Activated CD8-positive, alpha-beta T cell treated with anti-CD3 and anti-CD28 coated beads, Interleukin-2, amount 10 ng/mL, durations not matched to agents 7 days and 5 days (primary cell): ENCODE measurements around the gene CARMIL1. TPM values are rescaled to one million over a fixed set of nuclear protein-coding genes. Genes with fewer than 3 reads are reported as not detected.

Experiments
- ATAC-seq: fragments of 150-1000 bp; cut with Tn5 transposase; one replicate; pipeline ENCODE4 v1.10.0; 2021; ENCODE audit warnings: moderate library complexity
- CTCF ChIA-PET: fragments of 350-600 bp; sonication (Branson Sonifier 250); formaldehyde crosslinking; loops from one replicate; lab custom pipeline; 2021; ENCODE audit warnings: antibody characterized with exemption; lab: Charles Lee
- POLR2A ChIA-PET: fragments of 350-600 bp; sonication (Branson Sonifier 250); formaldehyde crosslinking; loops from one replicate; lab custom pipeline; 2021; ENCODE audit warnings: antibody characterized with exemption; lab: Charles Lee
- DNase-seq: peaks from one replicate; pipeline ENCODE4 v3.0.0-alpha.2; 2020
- H3K27ac Mint-ChIP-seq: one replicate; pipeline ENCODE4 v1.8.0; 2021; ENCODE audit warnings: mild to moderate bottlenecking, mixed read lengths
- H3K27me3 Mint-ChIP-seq: one replicate; pipeline ENCODE4 v1.8.0; 2021; ENCODE audit warnings: low read depth, mixed read lengths
- H3K36me3 Mint-ChIP-seq: one replicate; pipeline ENCODE4 v1.8.0; 2021; ENCODE audit warnings: low read depth, mixed read lengths
- H3K4me1 Mint-ChIP-seq: one replicate; pipeline ENCODE4 v1.8.0; 2021; ENCODE audit warnings: low read depth, mixed read lengths
- H3K4me3 Mint-ChIP-seq: one replicate; pipeline ENCODE4 v1.8.0; 2021; ENCODE audit warnings: mild to moderate bottlenecking, mixed read lengths
- H3K9me3 Mint-ChIP-seq: one replicate; pipeline ENCODE4 v1.8.0; 2022; ENCODE audit warnings: mixed read lengths; ENCODE audit not compliant: insufficient read depth
- total RNA-seq, 2 experiments: library from RNA; stranded (reverse); gene quantifications; one replicate each; pipeline ENCODE4 v1.2.3, GENCODE V29; 2021

The CARMIL1 gene
- total RNA-seq, 2 experiments from 2014 or later: 4.6 to 4.8 TPM

- CTCF ChIA-PET: interaction anchor here (0.8 to 6.1 kb wide), 7 partner anchors 12 to 328 kb away, joined by 3 to 44 read pairs (median 7); partner anchors contain the start of gene CARMIL1
- no peak for DNase-seq
- POLR2A ChIA-PET: no interaction called here
- ATAC-seq: no peak
- Mint-ChIP-seq H3K4me3 (no peak overlapping the region), H3K27ac (no peak overlapping the region), H3K4me1 (peaks cover 6% of the 10 kb centered on the region), H3K27me3 (peaks cover 9% of the 10 kb centered on the region), H3K9me3 (no peaks in the 10 kb centered on the region), H3K36me3 (no peaks in the 10 kb centered on the region)
Observed at GRCh38 chr6:25250878-25251277, 28.3 kb upstream of the CARMIL1 start.

GRCh38 chr6:25251426-25251825, 27.7 kb upstream of the CARMIL1 start:
- Mint-ChIP-seq H3K4me3 (no peak overlapping the region), H3K9me3 (no peaks in the 10 kb centered on the region), H3K27me3 (peaks cover 9% of the 10 kb centered on the region), H3K36me3 (no peaks in the 10 kb centered on the region), H3K27ac (no peak overlapping the region), H3K4me1 (peaks cover 6% of the 10 kb centered on the region)
- CTCF ChIA-PET: interaction anchor here (0.8 to 6.1 kb wide), 7 partner anchors 12 to 328 kb away, joined by 3 to 44 read pairs (median 7); partner anchors contain the start of gene CARMIL1
- POLR2A ChIA-PET: no interaction called here
- ATAC-seq (no peak), DNase-seq (no peak)

GRCh38 chr6:25253351-25253750, 25.8 kb upstream of the CARMIL1 start:
- H3K4me3 Mint-ChIP-seq: no peak overlapping the region
- no peaks in the 10 kb centered on the region for H3K9me3 Mint-ChIP-seq
- peaks cover 9% of the 10 kb centered on the region for H3K27me3 Mint-ChIP-seq
- peaks cover 6% of the 10 kb centered on the region for H3K4me1 Mint-ChIP-seq
- ATAC-seq (no peak), DNase-seq (no peak)
- H3K27ac Mint-ChIP-seq: no peak overlapping the region
- H3K36me3 Mint-ChIP-seq: no peaks in the 10 kb centered on the region
- ChIA-PET CTCF (interaction anchor here (1.0 to 6.1 kb wide), 4 partner anchors 11 to 237 kb away, joined by 3 to 44 read pairs (median 4); no protein-coding TSS in a partner anchor), POLR2A (no interaction called here)

- H3K27me3 Mint-ChIP-seq: peaks cover 9% of the 10 kb centered on the region
Observed at GRCh38 chr6:25254671-25255070, 24.5 kb upstream of the CARMIL1 start.

GRCh38 chr6:25257686-25258348, 21.4 kb upstream of the CARMIL1 start:
- ChIA-PET POLR2A (interaction anchor here (0.6 kb wide), 1 partner anchor 15 kb away, joined by 3 read pairs; no protein-coding TSS in a partner anchor), CTCF (interaction anchor here (0.7 to 3.1 kb wide), 8 partner anchors 8 to 342 kb away, joined by 3 to 22 read pairs (median 4); partner anchors contain the start of gene CARMIL1)
- H3K27me3 Mint-ChIP-seq: no peaks in the 10 kb centered on the region
- no peak overlapping the region for H3K4me3 Mint-ChIP-seq
- no peaks in the 10 kb centered on the region for H3K4me1 Mint-ChIP-seq
- DNase-seq (no peak), ATAC-seq (no peak)
- no peak overlapping the region for H3K27ac Mint-ChIP-seq
- H3K9me3 Mint-ChIP-seq: no peaks in the 10 kb centered on the region
- H3K36me3 Mint-ChIP-seq: no peaks in the 10 kb centered on the region

More at GRCh38 chr6:25254671-25255070, 24.5 kb upstream of the CARMIL1 start:
- no peak overlapping the region for H3K4me3 Mint-ChIP-seq
- no peak for ATAC-seq
- ChIA-PET POLR2A (no interaction called here), CTCF (interaction anchor here (0.6 to 6.1 kb wide), 4 partner anchors 11 to 654 kb away, joined by 3 to 44 read pairs (median 4); no protein-coding TSS in a partner anchor)
- no peaks in the 10 kb centered on the region for H3K36me3 Mint-ChIP-seq
- no peaks in the 10 kb centered on the region for H3K9me3 Mint-ChIP-seq
- peaks cover 6% of the 10 kb centered on the region for H3K4me1 Mint-ChIP-seq
- no peak overlapping the region for H3K27ac Mint-ChIP-seq
- no peak for DNase-seq

- H3K9me3 Mint-ChIP-seq: no peaks in the 10 kb centered on the region
- ChIA-PET CTCF (interaction anchor here (1.1 kb wide), 1 partner anchor 319 kb away, joined by 4 read pairs; no protein-coding TSS in a partner anchor), POLR2A (no interaction called here)
- no peaks in the 10 kb centered on the region for H3K27me3 Mint-ChIP-seq
- H3K27ac Mint-ChIP-seq: no peak overlapping the region
- no peak for ATAC-seq
- no peak for DNase-seq
- H3K4me1 Mint-ChIP-seq: no peaks in the 10 kb centered on the region
- no peaks in the 10 kb centered on the region for H3K36me3 Mint-ChIP-seq
- no peak overlapping the region for H3K4me3 Mint-ChIP-seq
Observed at GRCh38 chr6:25259756-25260155, 19.4 kb upstream of the CARMIL1 start.

GRCh38 chr6:25263657-25264056, 15.5 kb upstream of the CARMIL1 start:
- H3K4me1 Mint-ChIP-seq: no peaks in the 10 kb centered on the region
- ChIA-PET CTCF (interaction anchor here (1.0 to 3.7 kb wide), 7 partner anchors 15 to 339 kb away, joined by 3 to 24 read pairs (median 4); partner anchors contain the start of gene CARMIL1), POLR2A (interaction anchor here (0.7 kb wide), 1 partner anchor 754 kb away, joined by 3 read pairs; no protein-coding TSS in a partner anchor)
- no peak for DNase-seq
- no peaks in the 10 kb centered on the region for H3K9me3 Mint-ChIP-seq
- ATAC-seq: no peak
- H3K27me3 Mint-ChIP-seq: peaks cover 6% of the 10 kb centered on the region
- no peaks in the 10 kb centered on the region for H3K36me3 Mint-ChIP-seq
- H3K27ac Mint-ChIP-seq: no peak overlapping the region
- no peak overlapping the region for H3K4me3 Mint-ChIP-seq

- Mint-ChIP-seq H3K4me3 (no peak overlapping the region), H3K4me1 (no peaks in the 10 kb centered on the region), H3K36me3 (no peaks in the 10 kb centered on the region), H3K27ac (no peak overlapping the region), H3K9me3 (no peaks in the 10 kb centered on the region), H3K27me3 (peaks cover 15% of the 10 kb centered on the region)
- ATAC-seq (no peak), DNase-seq (no peak)
- CTCF ChIA-PET: interaction anchor here (0.7 to 3.7 kb wide), 39 partner anchors 10 to 678 kb away, joined by 3 to 116 read pairs (median 7); partner anchors contain the start of gene CARMIL1
- POLR2A ChIA-PET: interaction anchor here (0.5 to 1.5 kb wide), 2 partner anchors 104 to 223 kb away, joined by 3 to 5 read pairs; no protein-coding TSS in a partner anchor
Observed at GRCh38 chr6:25266456-25267100, 12.6 kb upstream of the CARMIL1 start.

- H3K4me1 Mint-ChIP-seq: no peaks in the 10 kb centered on the region
- ChIA-PET POLR2A (no interaction called here), CTCF (no interaction called here)
- DNase-seq (no peak), ATAC-seq (no peak)
- H3K27me3 Mint-ChIP-seq: peaks cover 22% of the 10 kb centered on the region
- H3K9me3 Mint-ChIP-seq: no peaks in the 10 kb centered on the region
- H3K36me3 Mint-ChIP-seq: no peaks in the 10 kb centered on the region
- H3K27ac Mint-ChIP-seq: no peak overlapping the region
- H3K4me3 Mint-ChIP-seq: no peak overlapping the region
Observed at GRCh38 chr6:25267662-25268061, 11.5 kb upstream of the CARMIL1 start.

GRCh38 chr6:25270559-25270958, 8.6 kb upstream of the CARMIL1 start:
- Mint-ChIP-seq H3K9me3 (no peaks in the 10 kb centered on the region), H3K4me1 (no peaks in the 10 kb centered on the region), H3K27me3 (peaks cover 21% of the 10 kb centered on the region), H3K36me3 (no peaks in the 10 kb centered on the region), H3K27ac (no peak overlapping the region), H3K4me3 (no peak overlapping the region)
- no peak for ATAC-seq
- no peak for DNase-seq
- ChIA-PET CTCF (interaction anchor here (0.9 to 3.7 kb wide), 5 partner anchors 8 to 286 kb away, joined by 3 to 22 read pairs (median 5); no protein-coding TSS in a partner anchor), POLR2A (no interaction called here)

- DNase-seq: no peak
- no peak for ATAC-seq
- no peak overlapping the region for H3K4me3 Mint-ChIP-seq
- H3K27ac Mint-ChIP-seq: no peak overlapping the region
- ChIA-PET CTCF (interaction anchor here (1.0 to 6.6 kb wide), 4 partner anchors 10 to 281 kb away, joined by 3 to 233 read pairs (median 34); no protein-coding TSS in a partner anchor), POLR2A (interaction anchor here (0.6 kb wide), 1 partner anchor 91 kb away, joined by 3 read pairs; no protein-coding TSS in a partner anchor)
- peaks cover 19% of the 10 kb centered on the region for H3K4me1 Mint-ChIP-seq
- no peaks in the 10 kb centered on the region for H3K36me3 Mint-ChIP-seq
- H3K27me3 Mint-ChIP-seq: peaks cover 16% of the 10 kb centered on the region
- no peaks in the 10 kb centered on the region for H3K9me3 Mint-ChIP-seq
Observed at GRCh38 chr6:25275436-25275835, 3.7 kb upstream of the CARMIL1 start.
